Left cardiac atrium (tissue), 4 donors: ENCODE measurements around the gene UBE2G1. TPM values are rescaled to one million over a fixed set of nuclear protein-coding genes. Genes with fewer than 3 reads are reported as not detected.
"Not testable (repeated sequence)": the region's sequence is repeated elsewhere in the genome, so short reads cannot be mapped to it uniquely, and the experiment has no call there.

Experiments used
- ATAC-seq, 2 donors: fragments of 200-7000 bp; cut with Tn5 transposase; one replicate each; pipeline ENCODE4 v1.9.1; 2020; ENCODE audit warnings: mild to moderate bottlenecking in 2 of 2, moderate library complexity in 2 of 2
- DNase-seq: peaks from one replicate; pipeline ENCODE4 v3.0.0-alpha.2; 2020
- intact Hi-C, 2 donors: fragments of 100-400 bp; cut with DNase I; formaldehyde crosslinking; loops; one replicate each; pipeline versions ENCODE4 v1.14.1 to v1.15.1; 2022 to 2023
- total RNA-seq, 2 donors: library from RNA; stranded (reverse); fragmentation: NEBNext Ultra II Directional; extraction: Animal tissue kit (Norgen Biotek cat#: 25700); gene quantifications; one replicate each; pipeline ENCODE4 v1.2.1, GENCODE V29; 2021
- donor health status: DM: no; HTN: yes; CAD: no.
- donor health status: DM: no; HTN: yes; CAD: no; lungs with severe emphysema.
- donor health status: DM: yes; HTN: yes; CAD: no.
- donor health status: Dilated cardiomyopathy.

The UBE2G1 gene
- total RNA-seq, 2 donors from 2014 or later, result 52.7 to 53.4 TPM

DNA sequence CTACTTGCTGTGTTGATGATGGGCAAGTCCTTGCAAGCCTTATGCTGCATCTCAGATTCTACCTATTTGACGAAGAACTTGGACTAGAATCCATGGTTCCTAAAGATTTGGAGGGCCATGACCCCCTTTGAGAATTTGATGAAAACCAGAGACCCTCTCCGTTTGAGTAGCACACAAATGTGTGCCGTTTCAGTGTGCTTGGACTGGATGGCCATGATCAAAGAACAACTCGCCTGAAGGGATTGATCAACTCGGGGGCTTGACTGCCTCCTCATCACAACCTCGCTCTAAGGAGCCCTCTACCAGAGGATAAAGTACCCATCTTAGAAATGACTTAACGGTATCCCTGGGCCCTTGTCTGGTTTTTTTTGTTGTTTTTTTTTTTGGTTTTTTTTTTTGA is 99.9 kb downstream of the UBE2G1 start:
- ATAC-seq (no peak), DNase-seq (no peak)
- intact Hi-C loops, result loop anchor here in 1 of 2 donors (10.0 kb wide), 1 partner anchor 52 kb away; no protein-coding TSS in a partner anchor

- intact Hi-C loops, result loop anchor here in 1 of 2 donors (10.0 kb wide), 1 partner anchor 49 kb away; no protein-coding TSS in a partner anchor
- DNase-seq (peak; percentile 97), ATAC-seq (peak; percentile 98 to 99)
These were observed 102.9 kb downstream of the UBE2G1 start, which contains the start of gene ANKFY1 for GRCh38 chr17:4263282-4264215. ANKFY1 (minus strand) TSS chr17:4263979; CDS start chr17:4263941, 38 bp downstream.

- no peak for DNase-seq
- no peak for ATAC-seq
- intact Hi-C loops, result loop anchor here in 1 of 2 donors (10.0 kb wide), 1 partner anchor 48 kb away; no protein-coding TSS in a partner anchor
These were observed 103.8 kb downstream of the UBE2G1 start for GRCh38 chr17:4262703-4263102.

DNA sequence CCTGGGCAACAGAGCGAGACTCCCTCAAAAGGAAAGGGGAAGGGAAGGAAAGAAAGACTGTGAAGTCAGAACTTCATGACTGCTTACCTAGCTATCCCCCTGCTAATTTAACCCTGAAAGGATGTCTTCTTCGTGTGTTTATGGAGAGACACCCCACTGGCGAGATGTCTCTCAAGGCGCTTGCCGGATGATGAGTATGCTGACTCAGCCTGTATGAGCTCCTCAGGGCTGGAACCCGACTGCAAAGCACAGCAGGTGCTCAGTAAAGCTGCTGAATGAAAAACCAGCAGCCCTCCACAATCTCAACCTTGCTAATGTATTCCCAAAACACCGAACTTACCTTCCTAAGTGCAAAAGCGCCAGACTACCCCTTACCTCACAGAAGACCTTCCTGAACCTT is 105.0 kb downstream of the UBE2G1 start:
- ATAC-seq (no peak), DNase-seq (no peak)
- intact Hi-C loops, result loop anchor here in 1 of 2 donors (10.0 kb wide), 1 partner anchor 47 kb away; no protein-coding TSS in a partner anchor

GRCh38 chr17:4258867-4259266 is 107.6 kb downstream of the UBE2G1 start:
- no peak for DNase-seq
- intact Hi-C loops, result no loop called here
- no peak for ATAC-seq

GRCh38 chr17:4256952-4257351 is 109.5 kb downstream of the UBE2G1 start:
- no peak for ATAC-seq
- intact Hi-C loops, result no loop called here
- no peak for DNase-seq

GRCh38 chr17:4255271-4255670 is 111.2 kb downstream of the UBE2G1 start:
- ATAC-seq, DNase-seq, intact Hi-C loops: not testable (repeated sequence)

- DNase-seq (no peak), ATAC-seq (no peak)
- intact Hi-C loops, result no loop called here
These were observed 115.6 kb downstream of the UBE2G1 start for GRCh38 chr17:4250887-4251286.

DNA sequence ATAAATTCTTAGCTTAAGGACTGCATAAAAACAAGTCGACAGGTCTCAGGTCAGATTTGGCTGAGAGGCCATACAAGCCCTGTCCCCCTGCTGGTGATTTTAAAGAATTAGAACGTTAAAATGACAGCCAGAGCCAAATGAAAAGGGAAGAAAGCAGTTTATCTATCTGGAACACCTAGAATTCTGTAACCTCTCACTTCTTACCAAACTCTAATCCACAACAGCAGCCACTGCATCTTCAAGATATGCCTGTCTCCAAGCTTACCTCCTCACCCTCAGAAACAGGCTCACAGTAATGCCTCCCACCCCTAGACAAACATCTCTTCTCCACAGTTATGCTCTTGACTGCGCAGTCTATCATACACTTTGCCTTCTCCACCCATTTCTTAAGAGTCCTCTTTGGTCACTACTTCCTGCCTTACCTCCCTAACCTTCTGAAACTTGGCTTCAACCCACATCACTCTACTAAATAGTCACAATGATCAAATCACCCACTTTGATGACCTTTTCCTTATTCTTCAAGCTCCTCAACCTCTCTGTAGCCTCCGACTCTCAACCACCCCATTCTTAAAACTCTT is 116.9 kb downstream of the UBE2G1 start:
- ATAC-seq, result no peak
- intact Hi-C loops, result no loop called here

GRCh38 chr17:4248504-4249277 is 117.8 kb downstream of the UBE2G1 start:
- intact Hi-C loops, result no loop called here
- DNase-seq (no peak), ATAC-seq (no peak)

More for the DNA sequence above, 116.9 kb downstream of the UBE2G1 start:
- DNase-seq, result no peak

- ATAC-seq, result no peak
- DNase-seq, result no peak
- intact Hi-C loops, result no loop called here
These were observed 118.5 kb downstream of the UBE2G1 start for GRCh38 chr17:4247971-4248388.

DNA sequence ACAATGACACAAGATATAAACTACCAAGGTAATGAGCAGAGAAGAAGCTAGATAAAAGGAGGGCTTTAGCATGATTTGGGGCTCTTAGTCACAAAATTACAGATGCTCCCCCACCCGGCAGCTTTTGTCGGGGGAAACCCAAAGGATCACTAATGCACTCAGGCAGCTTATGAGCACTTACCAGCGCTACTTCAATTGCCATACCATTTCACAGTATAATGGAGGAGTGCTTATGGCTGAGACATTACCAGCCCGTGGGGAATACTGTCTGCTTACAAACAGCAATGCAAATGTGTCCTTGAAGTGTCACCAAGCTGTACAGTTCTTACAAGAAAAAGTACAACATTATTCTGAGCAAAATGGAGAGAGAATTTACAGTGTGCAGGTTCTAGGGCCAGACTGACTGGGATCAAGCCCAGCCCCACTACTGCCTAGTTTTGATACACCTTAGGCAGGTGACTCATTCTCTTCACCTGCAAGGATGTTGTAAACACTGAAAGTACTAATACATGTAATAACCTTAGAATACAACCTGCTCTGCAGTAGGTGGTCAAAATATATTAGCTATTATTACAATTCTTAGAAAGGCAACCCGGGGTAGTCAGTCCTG is 119.0 kb downstream of the UBE2G1 start:
- no peak for DNase-seq
- ATAC-seq, result no peak
- intact Hi-C loops, result no loop called here

- ATAC-seq (no peak), DNase-seq (no peak)
- intact Hi-C loops, result no loop called here
These were observed 119.8 kb downstream of the UBE2G1 start for GRCh38 chr17:4246674-4247073.

DNA sequence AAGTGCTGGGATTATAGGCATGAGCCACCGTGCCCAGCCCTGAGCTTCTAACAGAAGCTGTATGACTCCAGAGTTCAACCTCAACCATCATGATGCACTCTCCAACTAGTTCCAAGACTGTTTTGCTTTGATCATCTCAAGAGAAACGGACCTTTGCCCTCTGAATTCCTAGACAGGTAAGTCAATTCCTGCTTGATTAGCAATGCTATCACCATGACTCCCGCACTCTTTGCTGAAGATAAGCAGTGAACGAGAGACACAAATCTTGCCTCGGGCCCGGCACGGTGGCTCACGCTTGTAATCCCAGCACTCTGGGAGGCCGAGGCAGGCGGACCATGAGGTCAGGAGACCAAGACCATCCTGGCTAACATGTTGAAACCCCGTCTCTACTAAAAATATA is 124.9 kb downstream of the UBE2G1 start:
- DNase-seq (no peak), ATAC-seq (no peak)
- intact Hi-C loops, result no loop called here

- DNase-seq (no peak), ATAC-seq (no peak)
- intact Hi-C loops, result no loop called here
These were observed 130.0 kb downstream of the UBE2G1 start for GRCh38 chr17:4236456-4236855.

DNA sequence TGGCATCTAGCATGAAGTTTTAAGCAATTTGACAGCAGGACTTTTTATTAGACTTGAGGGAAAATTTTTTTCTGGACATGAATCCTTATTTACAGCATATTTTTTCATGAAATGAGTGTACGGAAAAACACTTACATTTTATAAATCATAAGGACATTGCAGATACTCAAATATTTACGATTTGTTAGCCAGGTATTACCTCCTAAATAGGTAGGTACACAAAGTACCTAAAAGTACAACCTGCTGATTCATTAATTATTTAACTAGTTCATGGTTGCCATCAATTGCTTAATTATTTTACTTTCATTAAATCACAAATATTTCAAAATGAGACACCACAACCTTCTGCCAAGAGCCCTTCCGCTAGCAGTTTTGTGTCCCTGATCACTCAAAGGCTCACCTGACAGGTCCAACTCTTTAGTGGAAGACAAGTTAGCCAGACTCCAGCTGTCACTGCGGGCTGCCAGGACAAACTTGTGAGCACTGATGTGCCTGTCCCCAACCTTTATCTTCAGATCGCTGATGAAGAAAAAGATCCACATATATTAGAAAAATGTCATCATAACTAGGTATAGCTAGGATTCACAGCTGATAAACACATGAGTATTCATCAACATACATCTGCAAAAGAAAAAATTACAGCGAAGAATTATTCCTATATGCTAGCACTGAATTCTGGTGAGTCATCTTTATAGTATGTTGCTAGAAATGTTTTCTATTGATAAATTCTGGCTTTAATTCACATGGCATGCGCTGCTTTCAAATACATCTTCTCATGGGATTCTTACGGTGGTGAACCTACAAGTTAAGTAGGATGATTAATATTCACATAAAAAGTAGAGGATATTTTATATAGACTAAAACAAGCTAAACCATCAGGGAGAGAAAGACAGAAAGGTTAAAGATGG is 130.8 kb downstream of the UBE2G1 start:
- DNase-seq (no peak), ATAC-seq (no peak)
- intact Hi-C loops, result no loop called here

DNA sequence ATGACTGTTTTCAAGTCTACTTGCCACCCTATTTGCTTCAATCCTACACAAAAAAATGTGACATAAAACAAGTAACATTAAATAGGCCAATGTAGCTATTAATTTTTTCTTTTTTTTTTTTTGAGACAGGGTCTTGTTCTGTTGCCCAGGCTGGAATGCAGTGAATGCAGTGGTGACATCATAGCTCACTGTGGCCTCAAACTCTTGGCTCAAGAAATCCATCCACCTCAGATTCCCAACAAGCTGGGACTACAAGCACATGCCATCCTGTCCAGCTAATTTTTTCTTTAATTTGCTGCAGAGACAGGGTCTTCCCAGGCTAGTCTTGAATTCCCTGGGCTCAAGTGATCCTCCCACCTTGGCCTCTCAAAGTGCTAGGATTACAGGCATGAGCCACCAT is 132.1 kb downstream of the UBE2G1 start:
- DNase-seq, result no peak
- ATAC-seq, result no peak
- intact Hi-C loops, result no loop called here

DNA sequence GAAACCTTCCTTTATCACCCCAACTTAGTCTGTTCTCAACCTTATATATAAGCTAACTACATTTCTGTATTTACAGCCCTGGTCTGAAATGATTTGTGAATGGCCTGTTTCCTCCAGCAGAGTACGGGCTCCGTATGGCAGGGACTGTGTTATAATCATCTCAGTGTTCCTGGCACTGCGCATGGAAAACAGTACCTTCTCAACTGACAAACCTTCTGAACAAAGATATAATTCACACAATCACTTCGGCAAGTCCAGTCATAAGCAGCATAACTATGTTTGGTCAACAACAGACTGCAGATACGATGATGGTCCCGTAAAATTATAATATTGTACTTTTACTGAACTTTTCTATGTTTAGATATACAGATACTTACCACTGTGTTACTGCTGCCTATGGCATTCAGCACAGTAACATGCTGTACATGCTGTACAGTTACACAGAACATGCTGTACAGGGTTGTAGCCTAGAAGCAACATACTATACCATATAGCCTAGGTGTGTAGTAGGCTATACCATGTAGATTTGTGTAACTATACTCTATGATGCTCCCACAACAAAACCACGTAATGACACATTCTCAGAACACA is 132.7 kb downstream of the UBE2G1 start:
- intact Hi-C loops, result no loop called here
- DNase-seq (no peak), ATAC-seq (peak in 1 of 2 donors; percentile 43)
